ENCODE data around the gene ST3GAL4.
"Not testable (repeated sequence)": the region's sequence is repeated elsewhere in the genome, so short reads cannot be mapped to it uniquely, and the experiment has no call there.

Gene ST3GAL4, protein sequence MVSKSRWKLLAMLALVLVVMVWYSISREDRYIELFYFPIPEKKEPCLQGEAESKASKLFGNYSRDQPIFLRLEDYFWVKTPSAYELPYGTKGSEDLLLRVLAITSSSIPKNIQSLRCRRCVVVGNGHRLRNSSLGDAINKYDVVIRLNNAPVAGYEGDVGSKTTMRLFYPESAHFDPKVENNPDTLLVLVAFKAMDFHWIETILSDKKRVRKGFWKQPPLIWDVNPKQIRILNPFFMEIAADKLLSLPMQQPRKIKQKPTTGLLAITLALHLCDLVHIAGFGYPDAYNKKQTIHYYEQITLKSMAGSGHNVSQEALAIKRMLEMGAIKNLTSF

DNA sequence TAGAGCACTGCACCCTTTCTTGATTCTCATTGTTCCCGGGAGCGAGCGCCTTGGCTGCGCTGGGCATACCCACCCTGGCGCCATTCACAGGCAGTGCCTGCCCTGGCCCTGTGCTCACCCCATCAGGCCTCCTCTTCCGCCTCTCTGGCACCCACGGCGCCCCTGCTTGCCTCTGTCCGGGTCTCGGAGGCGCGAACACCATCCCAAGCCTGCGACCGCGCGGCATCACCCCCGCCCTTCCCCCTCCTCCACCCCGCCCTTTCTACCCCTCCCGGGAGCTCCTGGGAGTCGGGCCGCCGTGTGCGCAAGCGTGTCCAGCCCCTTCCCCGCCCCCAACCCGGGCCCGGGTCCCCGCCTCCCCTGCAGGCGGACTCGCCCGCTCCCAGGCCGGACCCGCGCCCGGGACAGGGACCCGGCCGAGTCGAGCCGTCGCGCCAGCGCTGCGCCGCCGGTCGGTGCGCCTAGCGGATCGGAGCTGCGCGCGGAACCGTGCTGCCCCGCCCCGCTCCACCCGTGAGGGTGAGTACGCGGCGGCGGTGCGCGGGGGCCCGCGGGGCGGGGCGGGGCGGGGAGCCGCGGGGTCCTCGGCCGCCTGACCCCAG lies at the start of gene ST3GAL4:
Gene ST3GAL4 (plus strand): TSS at position 363 of the 602 bp plus-strand sequence. CDS start 50,470 bp downstream, outside the sequence.
- peak; percentile 54 to 66 for DNase-seq

DNA sequence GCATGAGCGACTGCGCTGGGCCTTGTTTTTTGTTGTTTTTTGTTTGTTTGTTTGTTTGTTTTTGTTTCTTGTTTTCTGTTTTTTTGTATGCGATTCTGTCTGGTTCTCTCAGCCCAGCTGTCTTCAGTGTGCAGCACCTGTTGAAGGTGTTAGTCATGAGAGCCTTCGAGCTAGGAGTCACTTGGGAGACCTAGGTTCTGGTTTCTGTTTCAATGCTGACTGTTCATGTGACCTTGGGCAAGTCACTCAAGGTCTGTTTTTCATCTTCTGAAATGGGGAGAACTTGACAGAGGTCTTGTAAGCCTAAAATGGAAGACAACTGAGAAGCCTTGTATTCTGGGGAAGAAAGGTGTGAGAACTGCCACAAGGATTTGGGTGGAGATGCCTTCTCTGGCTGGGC lies 49.8 kb upstream of the ST3GAL4 start:
- no peak for DNase-seq

DNA sequence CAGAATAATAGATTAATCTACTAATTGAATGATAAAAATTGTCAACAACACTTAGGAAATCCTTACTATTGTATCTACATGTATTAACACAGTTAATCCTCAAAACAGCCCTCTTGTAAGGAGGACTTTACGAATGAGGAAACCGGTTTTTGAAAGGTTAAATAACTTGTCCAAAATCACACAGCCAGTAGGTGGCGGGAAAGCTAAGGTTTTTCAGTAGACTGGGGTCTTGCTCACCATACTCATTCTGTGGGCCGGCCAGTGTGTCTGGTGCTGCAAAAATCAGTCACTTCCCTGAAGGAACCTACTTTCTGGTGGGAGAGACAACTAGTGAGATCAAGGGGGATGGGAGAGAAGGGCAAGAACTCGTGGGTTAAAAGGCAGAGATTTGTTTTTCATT lies 47.8 kb upstream of the ST3GAL4 start:
- DNase-seq, result peak; percentile 72 to 78

DNA sequence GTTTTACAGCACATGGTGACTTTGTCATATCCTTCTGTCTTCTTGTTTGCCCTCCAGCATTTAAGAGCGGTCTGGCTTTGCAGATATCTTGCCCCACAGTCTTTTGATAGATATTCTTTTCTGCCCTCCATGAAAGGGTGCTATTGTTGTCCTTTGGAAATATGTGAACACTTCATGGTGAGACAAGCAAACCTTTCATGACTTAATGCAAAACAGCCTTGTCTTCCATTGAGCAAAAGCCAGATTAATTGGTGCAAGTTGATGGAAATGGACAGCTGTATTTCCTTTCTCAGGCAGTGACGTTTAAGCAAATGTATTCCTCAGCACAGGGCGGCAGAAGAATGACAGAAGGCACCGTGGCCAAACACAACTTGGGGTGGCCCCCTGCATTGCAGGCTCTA lies 47.2 kb upstream of the ST3GAL4 start:
- DNase-seq, result no peak

DNA sequence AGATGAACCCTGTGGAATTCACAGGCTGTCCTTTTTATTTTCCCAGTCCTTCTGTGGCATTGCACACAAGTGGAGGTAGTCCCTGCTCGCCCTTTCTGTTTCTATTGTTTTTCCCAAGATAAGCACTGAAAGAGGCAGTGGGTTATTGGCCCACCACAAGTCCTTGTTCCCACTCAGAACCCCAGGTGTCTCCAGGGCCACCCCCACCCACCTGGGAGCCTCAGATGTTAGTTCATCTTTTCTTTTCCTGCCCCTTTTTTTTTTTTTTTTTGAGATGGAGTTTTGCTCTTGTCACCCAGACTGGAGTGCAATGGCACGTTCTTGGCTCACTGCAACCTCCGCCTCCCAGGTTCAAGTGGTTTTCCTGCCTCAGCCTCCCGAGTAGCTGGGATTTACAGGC lies 46.7 kb upstream of the ST3GAL4 start:
- not testable (repeated sequence) for DNase-seq

DNA sequence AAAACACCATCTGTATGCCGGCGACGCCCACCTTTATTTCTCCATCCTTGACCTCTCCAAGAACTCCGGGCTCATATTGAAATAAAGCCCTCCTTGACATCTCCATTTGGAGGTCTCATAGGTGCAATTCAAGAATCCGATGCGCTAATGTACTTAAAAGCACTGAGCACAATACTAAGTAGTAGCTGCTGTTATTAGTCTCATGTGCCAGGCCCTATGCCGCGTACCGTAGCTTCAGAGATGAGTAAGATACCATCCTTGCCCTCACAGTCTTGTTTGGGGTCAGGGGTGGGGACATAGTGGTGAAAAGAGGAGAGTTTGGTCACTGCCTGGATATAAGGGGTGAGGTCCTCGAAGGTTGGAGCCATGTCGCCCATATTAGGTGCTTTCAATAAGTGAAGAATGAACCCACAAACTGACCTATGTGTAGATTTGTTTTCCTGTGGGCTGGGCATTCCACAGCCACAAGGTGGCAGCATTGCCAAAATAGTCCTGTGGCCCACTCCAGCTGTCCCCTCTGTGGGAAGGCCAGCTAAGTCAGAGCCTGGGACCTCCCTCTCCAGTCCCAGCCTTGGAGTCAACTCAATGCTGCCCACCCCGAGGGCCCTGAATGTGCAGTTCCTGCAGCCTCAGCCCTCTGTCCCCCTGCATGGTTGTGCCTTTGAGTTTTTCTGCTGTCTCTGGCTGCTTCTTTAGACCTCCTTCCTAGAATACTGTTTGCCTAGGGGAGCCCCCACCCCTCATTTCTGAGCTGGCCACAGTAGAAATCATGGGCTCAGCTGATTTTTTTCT lies 45.1 kb upstream of the ST3GAL4 start:
- peak; percentile 39 to 44 for DNase-seq

DNA sequence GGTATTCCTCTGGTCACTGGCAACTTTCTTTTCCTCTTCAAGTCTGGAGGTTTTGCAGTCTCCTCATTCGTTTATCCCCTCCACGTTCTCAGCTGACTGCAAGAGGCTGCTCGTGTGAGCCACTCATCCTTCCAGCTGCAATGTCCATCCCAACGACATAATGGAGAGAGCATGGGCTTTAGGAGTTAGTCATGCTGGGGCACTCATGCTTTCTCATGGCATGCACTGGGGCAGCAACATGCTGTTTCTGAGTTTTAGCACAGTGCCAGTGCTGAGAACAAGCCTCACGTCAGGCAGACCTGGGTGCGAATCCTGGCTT lies 44.5 kb upstream of the ST3GAL4 start:
- no peak for DNase-seq

DNA sequence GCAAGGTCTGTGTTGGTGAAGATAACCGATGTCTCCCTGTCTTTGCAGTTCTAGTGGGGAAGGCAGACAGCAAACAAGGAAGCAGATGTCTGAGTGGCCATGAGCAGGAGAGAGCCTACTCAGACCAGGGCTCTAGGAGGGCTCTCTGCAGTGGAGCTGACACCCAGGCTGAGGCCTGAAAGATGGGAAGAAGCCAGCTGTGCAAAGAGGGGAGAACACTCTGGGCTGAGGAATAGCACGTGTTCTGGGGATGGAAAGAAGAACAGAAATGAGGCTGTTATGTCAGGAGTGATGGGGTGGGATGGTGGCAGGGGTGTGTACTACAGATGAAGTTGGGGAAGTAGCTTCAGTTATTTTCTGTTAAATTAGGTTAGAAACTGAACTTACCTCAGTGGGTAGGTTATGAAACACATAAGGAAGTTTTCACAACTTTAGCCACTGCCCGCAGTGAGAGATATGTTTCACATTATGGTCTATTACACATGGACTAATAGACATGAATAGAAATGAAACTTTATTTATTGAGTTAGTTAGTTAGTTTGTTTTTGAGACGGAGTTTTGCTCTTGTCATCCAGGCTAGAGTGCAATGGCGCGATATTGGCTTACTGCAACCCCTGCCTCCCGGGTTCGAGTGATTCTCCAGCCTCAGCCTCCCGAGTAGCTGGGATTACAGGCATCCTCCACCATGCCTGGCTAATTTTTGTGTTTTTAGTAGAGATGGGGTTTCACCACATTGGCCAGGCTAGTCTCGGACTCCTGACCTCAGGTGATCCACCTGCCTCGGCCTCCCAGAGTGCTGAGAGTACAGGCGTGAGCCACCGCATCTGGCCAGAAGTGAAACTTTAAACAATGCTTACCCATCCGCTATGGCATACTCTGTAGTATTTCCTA lies 43.8 kb upstream of the ST3GAL4 start:
- peak; percentile 69 to 75 for DNase-seq

DNA sequence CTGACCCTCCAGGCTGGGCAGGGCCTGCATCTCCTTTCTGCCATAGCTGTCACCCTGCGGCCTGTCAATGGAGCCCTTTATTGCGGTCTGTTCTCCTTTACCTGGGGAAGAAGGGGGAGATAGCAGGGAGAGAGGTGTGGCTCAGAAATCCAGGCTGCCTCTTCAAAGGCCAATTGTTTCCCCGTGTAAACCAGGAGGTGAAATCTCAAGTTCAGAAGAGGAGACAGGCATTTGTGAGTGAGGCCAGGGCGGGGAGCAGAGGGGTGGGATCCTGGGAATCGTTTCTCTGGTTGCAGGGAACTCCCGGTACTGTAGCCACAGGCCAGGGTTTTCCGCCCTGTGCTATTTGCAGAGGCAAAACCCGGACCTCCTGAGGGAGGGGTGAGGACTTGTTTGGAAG lies 42.5 kb upstream of the ST3GAL4 start:
- DNase-seq, result no peak

DNA sequence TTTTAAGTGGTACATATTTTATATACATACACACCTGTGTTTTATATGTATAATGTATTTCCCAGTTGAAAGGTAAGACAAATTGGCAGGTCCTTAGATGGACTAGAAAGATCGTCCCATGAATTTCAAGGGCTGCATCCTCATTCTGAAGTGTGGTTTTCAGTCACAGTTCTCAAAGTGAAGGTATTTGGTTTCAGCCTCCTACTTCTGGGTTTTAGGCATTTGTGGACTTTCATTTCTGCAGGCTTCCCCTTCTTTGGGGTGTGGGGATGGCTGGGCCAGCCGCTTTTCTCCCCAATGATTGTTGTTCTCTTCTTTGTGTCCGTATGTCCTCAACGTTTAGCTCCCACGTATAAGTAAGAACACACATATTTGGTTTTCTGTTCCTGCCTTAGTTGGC lies 41.7 kb upstream of the ST3GAL4 start:
- no peak for DNase-seq

DNA sequence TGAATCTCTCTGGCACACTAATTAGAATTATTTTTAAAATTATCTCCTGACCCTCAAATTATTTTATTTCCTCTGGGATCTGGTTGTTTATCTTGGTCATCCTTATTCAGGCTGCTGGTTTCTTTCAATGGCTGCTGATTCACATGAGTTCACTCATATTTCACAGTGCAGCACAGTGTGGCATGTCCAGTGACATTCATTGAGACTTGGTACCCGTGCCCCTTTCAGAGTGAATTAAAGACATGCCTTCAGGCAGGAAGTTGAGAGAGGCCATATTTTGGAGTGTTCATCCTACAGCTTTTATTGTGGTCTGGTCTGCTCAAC lies 38.1 kb upstream of the ST3GAL4 start:
- DNase-seq, result no peak

DNA sequence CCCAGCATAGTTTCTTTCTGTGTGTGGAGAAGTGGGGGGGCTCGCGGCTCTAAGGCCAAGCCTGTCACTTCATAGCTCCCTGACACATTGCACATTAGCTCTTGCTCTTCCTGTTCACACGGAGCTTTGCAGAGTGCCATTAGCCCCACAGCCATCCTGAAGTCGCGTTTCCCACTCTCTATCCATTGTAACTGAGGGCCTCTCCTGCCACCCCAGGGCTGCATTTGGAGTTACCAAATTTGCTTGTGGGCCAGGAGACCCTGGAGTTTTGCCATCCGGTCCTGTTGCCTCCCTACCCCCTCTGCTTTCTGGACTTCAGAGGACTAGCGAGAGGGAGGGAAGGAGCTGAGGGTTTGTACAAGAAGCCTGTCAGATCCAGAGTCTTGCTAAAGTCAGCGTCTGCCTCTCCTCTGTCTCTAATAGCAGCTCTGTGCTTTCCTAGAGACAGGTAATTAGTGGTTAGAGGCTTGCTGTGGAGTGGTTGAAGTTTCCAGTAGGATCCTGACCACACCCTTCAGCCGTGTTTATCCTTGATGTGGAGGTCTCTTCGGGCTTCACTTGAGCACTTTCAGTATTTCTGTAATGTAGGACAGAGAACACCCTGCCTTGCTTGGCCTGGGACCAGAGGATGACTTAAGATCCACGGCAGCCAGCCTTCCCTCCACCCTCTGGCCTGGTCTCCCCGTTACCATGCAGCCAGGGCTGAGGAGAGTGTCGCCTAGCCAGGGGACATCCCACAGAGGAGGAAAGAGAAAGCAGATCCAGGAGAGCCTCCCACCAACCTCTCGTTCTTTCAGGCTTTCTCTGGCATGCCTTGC lies 37.5 kb upstream of the ST3GAL4 start:
- peak; percentile 90 to 91 for DNase-seq

DNA sequence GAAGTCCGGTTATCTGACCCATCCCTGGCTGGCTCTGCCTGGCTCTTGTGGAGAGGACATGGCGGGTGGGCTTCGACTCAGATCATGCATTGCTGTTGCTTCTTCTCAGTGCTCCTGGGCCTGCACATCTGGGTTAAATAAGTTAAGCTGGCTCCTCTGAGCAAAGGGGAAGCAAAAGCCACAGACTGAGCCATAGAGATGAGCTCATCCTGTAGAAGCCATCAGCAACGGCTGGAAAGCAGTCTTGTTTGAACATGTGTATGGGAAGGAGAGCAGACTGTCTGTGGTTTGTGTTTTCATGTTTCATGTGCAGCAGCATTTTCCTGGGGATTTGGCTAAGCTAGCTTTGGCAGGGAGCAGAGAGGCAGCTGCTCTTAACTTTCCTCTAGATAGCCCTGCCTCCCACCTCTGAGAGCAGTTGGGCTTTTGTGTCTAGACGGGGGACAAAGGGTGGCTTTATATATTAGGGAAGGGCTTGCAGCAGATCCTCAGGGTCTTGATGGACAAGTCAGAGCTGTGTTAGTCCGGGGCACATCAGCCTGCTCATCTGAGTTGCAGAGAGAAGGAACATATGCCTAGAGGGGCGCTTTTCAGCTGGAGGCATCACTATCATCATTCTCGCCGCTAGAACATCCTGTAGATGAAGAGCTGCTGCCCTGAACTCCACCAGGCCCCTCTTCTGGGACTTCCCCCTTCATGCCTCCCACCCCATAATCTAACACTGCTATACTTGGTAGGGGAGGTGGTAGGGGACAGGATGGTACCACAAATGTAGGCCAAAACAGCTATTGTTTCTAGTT lies 36.7 kb upstream of the ST3GAL4 start:
- peak; percentile 99 for DNase-seq

DNA sequence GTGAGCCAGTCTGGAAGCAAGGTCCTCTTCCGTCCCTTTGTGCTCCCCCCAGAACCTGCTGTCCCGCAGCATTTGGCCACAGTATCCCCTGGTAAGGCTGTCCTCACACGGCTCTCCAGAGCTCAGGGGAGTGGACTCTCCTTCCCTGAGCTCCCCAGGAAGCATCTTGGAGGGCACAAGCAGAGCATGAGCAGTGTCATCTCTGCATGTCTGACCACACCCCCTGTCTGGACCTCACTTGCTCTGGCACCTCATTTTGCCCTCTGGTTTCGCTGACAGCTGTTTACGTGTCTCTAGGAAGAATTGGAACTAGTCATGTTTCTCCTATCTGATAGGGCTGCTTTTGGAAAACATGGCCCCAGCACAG lies 36.1 kb upstream of the ST3GAL4 start:
- no peak for DNase-seq

DNA sequence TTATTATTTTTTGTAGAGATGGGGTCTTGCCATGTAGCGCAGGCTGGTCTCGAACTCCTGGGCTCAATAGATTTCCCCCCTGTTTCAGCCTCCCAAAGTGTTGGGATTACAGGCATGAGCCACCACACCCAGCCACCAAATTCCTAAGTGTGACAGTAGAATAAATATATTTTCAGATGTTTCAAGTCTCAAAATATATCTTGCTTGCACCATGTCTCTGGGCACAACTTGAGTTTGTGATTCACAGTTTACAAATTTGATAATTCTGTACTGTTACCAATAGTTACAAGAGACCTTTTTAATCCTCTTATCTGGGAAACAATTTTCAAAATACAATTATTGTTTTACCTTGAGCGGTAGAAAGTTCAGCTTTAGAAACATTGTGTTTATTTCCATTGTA lies 32.5 kb upstream of the ST3GAL4 start:
- DNase-seq, result no peak

DNA sequence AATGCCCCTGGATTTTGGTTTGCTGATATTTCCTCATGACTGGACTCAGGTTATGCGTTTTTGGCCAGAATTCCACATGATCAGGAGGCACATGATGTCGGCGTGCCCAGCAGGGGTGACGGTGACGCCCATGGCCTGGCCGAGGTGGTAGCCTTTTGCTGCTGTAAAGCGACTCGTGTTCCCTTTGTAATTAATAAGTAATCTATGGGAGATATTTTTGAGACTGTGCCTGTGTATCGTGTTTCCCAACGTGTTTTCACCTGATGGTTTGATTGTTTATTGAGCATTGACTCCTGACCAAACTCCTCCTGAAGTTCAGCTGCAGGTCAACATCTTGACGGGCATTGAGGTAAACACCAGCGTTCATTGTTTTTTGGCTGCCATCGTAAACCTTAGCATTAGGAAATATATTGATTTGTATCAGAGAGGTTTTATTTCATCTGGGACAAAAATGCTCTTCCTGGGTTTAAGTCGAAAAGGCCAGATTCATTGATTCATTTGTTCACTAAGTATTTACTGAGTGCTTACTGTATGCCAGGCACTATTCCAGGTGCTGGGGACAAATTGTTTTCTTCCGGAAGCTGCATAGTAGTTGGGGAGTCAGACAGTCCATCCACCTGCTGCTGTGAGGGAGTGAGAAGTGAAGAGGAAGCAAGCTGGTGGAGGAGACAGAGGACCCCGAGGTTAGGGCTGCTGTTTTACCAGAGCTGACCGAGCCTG lies 28.0 kb upstream of the ST3GAL4 start:
- DNase-seq, result no peak

DNA sequence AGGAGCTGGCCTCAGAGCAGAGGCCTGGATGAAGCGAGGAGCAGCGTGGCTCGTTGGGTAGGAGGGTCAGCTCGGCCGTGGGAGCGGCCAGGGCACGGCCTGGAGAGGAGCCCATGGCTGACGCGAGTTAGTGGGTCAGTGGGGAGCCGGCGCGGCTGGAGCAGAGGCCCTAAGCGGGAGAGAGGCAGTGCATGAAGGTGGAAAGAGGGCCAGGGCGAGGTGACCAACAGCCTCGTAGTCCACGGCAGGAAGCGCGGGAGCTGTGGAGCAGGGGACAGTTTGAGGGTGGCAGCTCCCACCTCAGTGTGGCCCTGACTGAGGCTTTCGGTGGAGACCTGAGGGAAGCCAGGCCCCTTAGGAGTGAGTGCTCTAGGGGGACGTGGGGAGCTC lies 27.5 kb upstream of the ST3GAL4 start:
- no peak for DNase-seq

DNA sequence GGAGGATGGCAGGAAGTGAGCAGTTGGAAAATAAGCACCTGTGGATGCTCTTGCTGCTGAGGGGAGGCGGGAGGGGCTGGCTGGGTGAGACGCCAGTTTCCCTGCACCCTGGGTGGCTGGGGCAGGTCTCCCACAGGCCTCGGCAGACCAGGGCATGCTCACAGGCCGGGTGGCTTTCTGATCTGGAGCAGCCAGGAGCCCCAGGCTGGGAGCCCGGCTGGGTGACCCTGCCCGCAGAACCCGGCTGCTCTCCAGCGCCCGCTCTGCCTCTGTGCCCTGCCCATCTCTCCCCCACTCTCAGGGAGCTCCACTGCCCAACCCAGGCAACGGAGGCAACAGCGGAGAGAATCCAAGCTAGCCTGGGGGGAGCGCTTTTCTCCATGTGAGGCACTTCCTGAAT lies 27.0 kb upstream of the ST3GAL4 start:
- DNase-seq, result no peak

DNA sequence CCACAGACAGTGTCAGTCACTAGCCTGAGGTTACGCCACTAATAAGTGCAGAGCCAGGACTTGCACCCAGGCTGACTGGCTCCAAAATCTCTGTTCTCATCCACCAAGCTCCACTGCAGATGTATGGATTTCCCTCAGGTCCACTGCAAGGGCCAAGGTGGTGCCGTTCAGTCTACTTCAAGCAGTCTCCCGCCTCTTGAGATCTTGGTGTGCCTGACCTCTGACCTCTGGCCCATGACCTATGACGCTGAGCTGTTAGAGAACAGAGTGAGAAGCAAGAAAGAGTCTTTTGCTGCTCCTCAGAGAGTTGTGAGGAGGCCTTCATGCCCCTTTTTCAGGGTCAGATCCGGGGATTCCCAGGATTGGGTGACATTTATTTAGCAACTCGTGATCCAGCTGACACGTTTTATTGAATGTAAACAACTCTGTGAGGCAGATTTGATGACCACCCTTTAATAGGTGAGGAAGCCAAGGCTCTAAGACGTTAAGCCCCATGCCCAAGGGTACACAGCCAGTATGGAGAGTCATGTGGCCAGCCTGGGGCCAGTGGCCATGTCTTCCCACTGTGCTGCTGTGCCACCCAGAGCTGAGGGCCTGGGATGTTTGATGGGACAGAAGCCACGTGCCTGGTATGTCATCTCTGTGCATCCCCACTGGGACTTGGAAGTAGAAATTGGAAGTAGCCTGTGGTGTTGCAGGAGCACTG lies 26.4 kb upstream of the ST3GAL4 start:
- no peak for DNase-seq

DNA sequence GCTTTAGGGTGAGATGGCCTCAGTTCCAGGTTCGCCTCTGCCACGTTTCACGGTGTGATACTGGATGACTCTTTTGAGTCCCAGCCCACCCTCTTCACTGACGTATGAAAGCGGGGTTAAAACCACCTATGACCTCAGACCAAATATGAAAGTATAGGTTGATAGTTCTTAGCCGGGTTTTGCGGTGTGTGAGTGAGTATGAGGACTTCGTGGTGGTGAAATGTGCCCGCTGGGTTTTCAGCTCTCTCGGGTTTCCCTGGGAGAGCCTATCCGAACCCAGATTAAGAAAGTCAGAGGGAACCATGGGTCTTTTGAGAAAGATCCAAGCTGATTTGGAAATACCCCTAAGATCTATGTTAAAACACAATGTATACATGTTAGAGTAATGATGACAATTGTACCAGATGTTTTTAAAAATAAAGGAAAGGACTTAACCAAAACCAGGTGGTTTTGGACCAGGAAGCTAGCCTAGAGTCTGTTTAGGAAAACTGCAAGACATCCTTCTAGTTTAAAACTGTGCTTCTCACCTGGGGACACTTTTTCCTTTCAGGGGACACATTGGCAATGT lies 25.8 kb upstream of the ST3GAL4 start:
- no peak for DNase-seq

Data from Kasumi-1 (cell line).